Fibroblast of the aortic adventitia (primary cell): Measurements from ENCODE around the gene AFF3. TPM values are rescaled to one million over a fixed set of nuclear protein-coding genes. Genes with fewer than 3 reads are reported as not detected.

ENCODE experiments used
- DNase-seq: peaks from one replicate; pipeline ENCODE4 v3.0.0-alpha.2; 2010; ENCODE audit warnings: low read depth
- H3K4me3 ChIP-seq: 2 replicates; pipeline ENCODE4 v1.5.1; 2011; ENCODE audit warnings: low read depth, mild to moderate bottlenecking, control low read depth, low read length, moderate library complexity
- total RNA-seq: library from RNA; depleted of rRNA; stranded (reverse); fragments of >200 nt; gene quantifications from 2 replicates; pipeline ENCODE4 v1.2.3, GENCODE V29; 2012; ENCODE audit warnings: low replicate concordance
- TF ChIP-seq, protein P1 (sequence below): IDR thresholded peaks from 2 replicates; pipeline ENCODE4 v1.5.1; 2011; ENCODE audit warnings: mild to moderate bottlenecking, low read length, control low read depth, inconsistent platforms; ENCODE audit not compliant: insufficient read depth

Gene AFF3
- total RNA-seq, 1 donor: 4.2 TPM

DNA sequence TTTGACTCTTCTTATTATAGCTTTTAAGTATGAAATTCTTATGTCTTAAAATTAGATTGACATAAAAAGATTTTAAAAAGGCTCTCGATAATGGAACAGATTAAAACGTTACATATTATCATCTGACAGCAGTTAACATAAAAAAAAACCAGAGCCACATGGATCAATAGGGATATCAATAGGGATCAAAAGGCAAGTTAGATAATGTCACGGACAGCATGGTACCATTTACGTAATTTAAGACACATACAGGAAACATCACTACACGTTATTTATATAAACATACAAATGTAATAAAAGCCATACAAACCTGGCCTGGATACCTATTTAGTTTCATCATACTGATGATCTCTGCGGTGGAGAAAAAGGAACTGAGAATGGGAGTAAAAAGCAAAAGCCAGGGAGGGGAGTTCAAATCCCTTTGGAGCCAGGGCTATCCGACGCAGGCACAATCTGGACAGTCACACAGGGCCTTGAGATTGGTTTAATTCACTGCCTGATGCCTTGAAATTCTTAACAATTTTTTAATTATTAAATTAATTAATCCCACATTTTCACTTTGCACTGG, 227.2 kb downstream of the AFF3 start:
- TF ChIP-seq, protein P1, sequence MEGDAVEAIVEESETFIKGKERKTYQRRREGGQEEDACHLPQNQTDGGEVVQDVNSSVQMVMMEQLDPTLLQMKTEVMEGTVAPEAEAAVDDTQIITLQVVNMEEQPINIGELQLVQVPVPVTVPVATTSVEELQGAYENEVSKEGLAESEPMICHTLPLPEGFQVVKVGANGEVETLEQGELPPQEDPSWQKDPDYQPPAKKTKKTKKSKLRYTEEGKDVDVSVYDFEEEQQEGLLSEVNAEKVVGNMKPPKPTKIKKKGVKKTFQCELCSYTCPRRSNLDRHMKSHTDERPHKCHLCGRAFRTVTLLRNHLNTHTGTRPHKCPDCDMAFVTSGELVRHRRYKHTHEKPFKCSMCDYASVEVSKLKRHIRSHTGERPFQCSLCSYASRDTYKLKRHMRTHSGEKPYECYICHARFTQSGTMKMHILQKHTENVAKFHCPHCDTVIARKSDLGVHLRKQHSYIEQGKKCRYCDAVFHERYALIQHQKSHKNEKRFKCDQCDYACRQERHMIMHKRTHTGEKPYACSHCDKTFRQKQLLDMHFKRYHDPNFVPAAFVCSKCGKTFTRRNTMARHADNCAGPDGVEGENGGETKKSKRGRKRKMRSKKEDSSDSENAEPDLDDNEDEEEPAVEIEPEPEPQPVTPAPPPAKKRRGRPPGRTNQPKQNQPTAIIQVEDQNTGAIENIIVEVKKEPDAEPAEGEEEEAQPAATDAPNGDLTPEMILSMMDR: no peak
- no peak for DNase-seq
- no peak overlapping the region for H3K4me3 ChIP-seq

DNA sequence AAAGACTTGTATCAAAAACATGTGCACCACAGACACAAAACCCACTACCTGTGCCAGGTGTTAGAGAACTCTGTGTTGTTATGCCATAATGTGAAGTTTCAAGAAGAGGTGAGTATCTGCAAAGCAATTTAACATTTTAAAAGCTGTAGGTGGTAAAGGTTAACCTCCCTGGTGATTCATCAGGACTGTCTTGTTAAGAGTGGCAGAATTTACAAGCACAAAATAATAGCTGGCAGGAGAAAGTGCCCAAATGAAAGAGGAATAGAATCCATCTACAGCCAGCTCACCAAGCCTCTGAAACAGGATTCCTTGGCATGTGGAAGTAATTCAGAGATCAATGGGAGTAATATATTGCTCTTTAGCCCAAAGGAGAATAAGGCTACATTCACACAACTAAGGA, 230.7 kb downstream of the AFF3 start:
- TF ChIP-seq, protein P1: no peak
- no peak overlapping the region for H3K4me3 ChIP-seq
- no peak for DNase-seq

DNA sequence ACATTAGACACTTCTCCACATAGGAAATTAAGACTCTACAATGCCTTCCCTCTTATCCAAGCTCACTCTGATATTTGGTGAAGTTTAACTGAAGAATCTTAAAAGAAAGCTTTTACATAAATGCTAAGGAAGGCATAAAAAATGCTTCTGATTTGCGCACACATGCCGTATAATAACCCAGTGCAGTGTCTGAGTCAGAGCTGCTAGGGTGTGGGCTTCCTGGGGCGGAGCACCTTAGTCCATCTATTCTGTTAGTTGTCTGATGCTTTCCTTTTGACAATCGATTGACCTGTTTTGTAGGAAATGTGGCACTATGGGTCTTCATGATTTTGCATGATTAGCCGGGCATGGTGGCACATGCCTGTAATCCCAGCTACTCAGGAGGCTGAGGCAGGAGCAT, 231.5 kb downstream of the AFF3 start:
- no peak overlapping the region for H3K4me3 ChIP-seq
- TF ChIP-seq, protein P1: no peak
- no peak for DNase-seq

DNA sequence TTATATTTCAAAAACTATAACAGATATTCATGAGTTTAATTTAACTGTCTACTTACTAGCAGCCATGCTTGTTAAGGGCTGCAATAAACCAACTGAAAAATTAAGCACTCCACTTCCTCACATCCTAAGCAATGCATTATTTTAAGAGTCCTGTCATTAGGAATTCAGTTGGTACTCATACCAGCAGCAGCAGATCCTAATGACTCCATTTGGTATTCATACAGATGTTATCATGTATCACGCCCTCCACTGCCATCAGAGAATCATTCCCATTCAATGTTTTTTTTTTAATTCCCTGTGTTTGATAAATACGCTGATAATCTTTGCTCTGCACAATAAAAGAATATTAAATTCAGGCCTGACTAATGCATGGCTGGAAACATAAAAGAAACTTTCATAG, 236.8 kb downstream of the AFF3 start:
- TF ChIP-seq, protein P1: no peak
- H3K4me3 ChIP-seq: no peak overlapping the region
- DNase-seq: no peak

DNA sequence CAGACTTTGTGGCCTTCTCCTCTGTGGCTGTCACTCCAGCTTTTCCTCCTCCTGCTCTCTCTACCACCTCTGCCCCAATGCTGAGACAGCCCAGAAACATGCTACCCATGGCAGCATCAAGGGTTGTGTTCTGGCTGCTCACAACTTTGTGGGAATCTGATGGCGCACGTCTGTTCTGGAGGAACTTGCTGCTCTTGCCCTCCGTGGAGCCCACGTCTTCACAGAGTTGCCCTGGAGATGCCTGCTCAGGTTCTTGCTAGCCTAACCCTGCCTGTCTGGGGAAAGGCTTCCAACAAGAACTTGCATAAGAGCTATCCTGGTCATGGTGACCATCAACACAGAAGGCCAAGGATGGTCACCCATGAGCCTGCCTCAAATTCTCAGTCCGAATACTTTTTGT, 237.4 kb downstream of the AFF3 start:
- no peak for DNase-seq
- TF ChIP-seq, protein P1: no peak
- no peak overlapping the region for H3K4me3 ChIP-seq

DNA sequence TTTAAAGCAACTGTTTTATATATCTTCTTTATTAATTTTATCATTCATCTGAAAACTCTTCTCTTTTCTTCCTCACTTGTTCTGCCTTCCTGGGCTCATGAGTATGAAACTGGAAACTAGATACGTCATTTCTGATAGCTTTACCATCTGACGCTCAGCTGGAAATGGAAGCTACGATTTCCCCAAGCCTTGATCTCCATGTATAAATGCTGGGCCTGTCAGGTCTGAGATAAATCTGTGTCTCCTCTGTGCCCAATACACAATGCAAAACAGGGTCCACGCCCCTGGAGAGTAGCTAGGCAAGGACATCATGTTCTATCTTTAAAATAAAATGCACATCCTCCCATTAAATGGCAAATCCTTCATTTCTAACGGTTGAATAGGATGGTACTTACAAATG, 238.4 kb downstream of the AFF3 start:
- TF ChIP-seq, protein P1: no peak
- no peak for DNase-seq
- H3K4me3 ChIP-seq: no peak overlapping the region

DNA sequence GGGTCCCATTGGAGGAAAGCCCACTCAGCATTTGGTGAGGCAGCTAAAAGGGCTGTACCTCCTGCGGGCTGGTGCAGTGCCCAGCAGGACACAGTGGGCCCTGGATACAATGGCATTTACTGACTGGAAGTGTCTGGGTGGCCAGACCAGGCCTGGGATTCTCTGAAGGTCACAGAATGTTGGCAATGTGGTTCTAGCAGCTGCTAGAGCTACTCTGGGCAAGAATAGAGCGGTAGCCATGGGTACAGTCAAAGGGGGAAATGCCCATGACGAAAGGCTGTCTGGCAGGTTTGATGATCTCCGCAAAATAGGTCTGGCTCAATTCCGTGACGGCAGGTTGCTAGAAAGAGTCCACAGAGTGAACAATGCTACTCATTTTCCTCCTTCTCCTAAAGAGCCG, 241.8 kb downstream of the AFF3 start:
- TF ChIP-seq, protein P1: no peak
- DNase-seq: no peak
- H3K4me3 ChIP-seq: no peak overlapping the region
